Measurements from ENCODE around the gene DOK5. TPM values are rescaled to one million over a fixed set of nuclear protein-coding genes. Genes with fewer than 3 reads are reported as not detected.

The DOK5 gene
- total and polyA plus RNA-seq, 2 of the 8 experiments (the other 6 are each of a cell fraction or from before 2014, with no cell fraction given): 8.9 to 15.0 TPM

DNA sequence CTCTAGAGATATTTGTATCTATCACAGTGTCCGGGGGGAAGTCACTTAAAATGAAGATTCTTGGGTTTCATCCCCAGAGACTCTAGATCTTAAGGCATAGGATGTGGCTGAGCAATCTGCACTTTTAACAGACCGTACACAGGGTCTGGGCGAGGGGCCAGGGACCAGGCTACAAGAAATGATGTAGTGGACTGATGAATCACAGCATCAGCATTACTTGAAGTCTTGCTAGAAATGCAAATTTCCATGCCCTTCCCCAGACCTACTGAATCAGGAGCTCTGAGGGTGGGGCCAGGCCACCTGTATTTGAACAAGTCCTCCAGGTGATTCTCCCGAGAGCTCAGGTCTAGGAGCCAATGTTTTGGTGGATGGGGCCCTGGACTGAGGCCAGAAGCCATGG is 168.4 kb downstream of the DOK5 start:
- no peak overlapping the region for H2AFZ ChIP-seq (ENCODE audit: low read length)
- H2BK12ac ChIP-seq (ENCODE audit: low read depth, low read length): no peak overlapping the region
- peaks cover 0 to 6% (median 4%) of the 10 kb centered on the region in 4 experiments; a peak in 3 of 7 replicates for H3K4me1 ChIP-seq (replicated peaks in 1 of 4; ENCODE audit: control insufficient read depth in 3 of 4, insufficient read depth in 4 of 4, low read length in 3 of 4)
- no peak overlapping the region for H4K91ac ChIP-seq (replicated peaks; ENCODE audit: insufficient read length, low read length)
- H4K5ac ChIP-seq (ENCODE audit: insufficient read length, low read depth, low read length): no peak overlapping the region
- H2BK5ac ChIP-seq (ENCODE audit: low read depth, low read length): no peak overlapping the region
- FAIRE-seq (no peak), DNase-seq (ENCODE audit: low read depth in 1 of 2, low spot score in 2 of 2) (no peak)
- no peaks in the 10 kb centered on the region for H3K36me3 ChIP-seq (ENCODE audit: control insufficient read depth in 2 of 4, insufficient read depth in 4 of 4, low read length in 3 of 4)
- H3K23me2 ChIP-seq (ENCODE audit: low read depth, low read length): no peaks in the 10 kb centered on the region
- no peaks in the 10 kb centered on the region for H3K79me2 ChIP-seq (ENCODE audit: control insufficient read depth in 1 of 2, insufficient read depth in 2 of 2, low read length in 2 of 2)
- H3K27ac ChIP-seq (ENCODE audit: low read depth, low read length): no peak overlapping the region
- no peak overlapping the region for H3K18ac ChIP-seq (ENCODE audit: extremely low read depth, low read length)
- H3K27me3 ChIP-seq (replicated peaks in 1 of 4; ENCODE audit: control insufficient read depth in 3 of 4, extremely low read depth in 1 of 4, insufficient read depth in 3 of 4, low read length in 3 of 4): no peaks in the 10 kb centered on the region
- WGBS, 2 experiments (ENCODE audit: extremely low coverage in 1 of 2, insufficient coverage in 1 of 2, insufficient read length in 1 of 2, insufficient replicate concordance in 2 of 2, low coverage in 1 of 2, low lambda C conversion rate in 2 of 2, missing lambda C conversion rate in 1 of 2): 91% methylated on average over 3 of the region's 4 CpGs; no CpG with 5 or more reads in 1 of the 2 experiments
- no peak overlapping the region for H2BK15ac ChIP-seq (ENCODE audit: low read length)
- no peak overlapping the region for H3K4ac ChIP-seq (replicated peaks; ENCODE audit: insufficient read length, low read depth, low read length)
- H2AK5ac ChIP-seq (ENCODE audit: low read depth, low read length): no peak overlapping the region
- no peak overlapping the region for H3K9ac ChIP-seq (replicated peaks in 1 of 4; ENCODE audit: extremely low read depth in 1 of 4, low read depth in 3 of 4, low read length in 3 of 4)
- H3K14ac ChIP-seq (ENCODE audit: insufficient read length): no peak overlapping the region
- ChIA-PET CTCF (ENCODE audit: partially characterized antibody) (interaction anchor here (1.0 to 1.6 kb wide), 4 partner anchors 188 to 443 kb away, joined by 3 to 6 read pairs (median 3); no protein-coding TSS in a partner anchor), POLR2A (ENCODE audit: partially characterized antibody) (no interaction called here)
- no peak overlapping the region for H3K4me2 ChIP-seq (ENCODE audit: insufficient read depth in 1 of 2, low read depth in 2 of 2, low read length in 2 of 2)
- no peak overlapping the region for H3K56ac ChIP-seq (replicated peaks; ENCODE audit: insufficient read length, low read depth, low read length)
- H3K79me1 ChIP-seq (ENCODE audit: low read depth, low read length): no peaks in the 10 kb centered on the region
- H3K23ac ChIP-seq (ENCODE audit: insufficient read length): no peak overlapping the region
- H4K20me1 ChIP-seq (replicated peaks in 1 of 2; ENCODE audit: control insufficient read depth in 1 of 2, insufficient read depth in 2 of 2, low read length in 2 of 2): no peaks in the 10 kb centered on the region
- no peaks in the 10 kb centered on the region; a peak in 1 of 4 replicates for H3K9me3 ChIP-seq (ENCODE audit: insufficient read depth in 2 of 2, low read depth in 1 of 2, low read length in 1 of 2)
- H2BK20ac ChIP-seq (ENCODE audit: low read length): no peak overlapping the region
- H4K8ac ChIP-seq (ENCODE audit: extremely low read depth, insufficient read depth, low read length): no peak overlapping the region
- H3K4me3 ChIP-seq (ENCODE audit: extremely low read depth in 1 of 4, insufficient read depth in 2 of 4, low read depth in 3 of 4, low read length in 4 of 4): no peak overlapping the region
- H2BK120ac ChIP-seq (replicated peaks; ENCODE audit: low read depth, low read length): no peak overlapping the region
- no peak for TF ChIP-seq CBX8 (IDR thresholded peaks at IDR 0.05; ENCODE audit: borderline replicate concordance, low read depth, low read length)
- no peak for TF ChIP-seq CTBP2 (IDR thresholded peaks at IDR 0.05; ENCODE audit: borderline replicate concordance, insufficient read depth, insufficient read length, low read length)
- no peak for TF ChIP-seq PHF8 (conservative IDR thresholded peaks at IDR 0.05; ENCODE audit: low read depth, low read length)
- no peak for TF ChIP-seq CREB1 (IDR thresholded peaks at IDR 0.05)
- no peak for TF ChIP-seq CTCF (IDR thresholded peaks at IDR 0.05; ENCODE audit: control extremely low read depth in 1 of 3, insufficient read depth in 1 of 3, low read depth in 1 of 3, low read length in 3 of 3)
- TF ChIP-seq KDM1A (IDR thresholded peaks at IDR 0.05; ENCODE audit: borderline replicate concordance, low read length): no peak
- no peak for TF ChIP-seq ASH2L (IDR thresholded peaks at IDR 0.05; ENCODE audit: low read length)
- TF ChIP-seq GTF2F1 (IDR thresholded peaks at IDR 0.05; ENCODE audit: borderline replicate concordance, low read depth, low read length): no peak
- no peak for TF ChIP-seq POU5F1 (IDR thresholded peaks at IDR 0.05; ENCODE audit: low read depth, low read length)
- no peak for TF ChIP-seq TBP (IDR thresholded peaks at IDR 0.05; ENCODE audit: low read depth, low read length)
- no peak for TF ChIP-seq SAP30 (IDR thresholded peaks at IDR 0.05; ENCODE audit: insufficient read depth, insufficient replicate concordance, low read length)
- no peak for TF ChIP-seq POLR2A (IDR thresholded peaks at IDR 0.05; ENCODE audit: control extremely low read depth in 1 of 2, low read depth in 2 of 2, low read length in 2 of 2)
